ENCODE measurements around the gene SIPA1L2.

GRCh38 chr1:232597721-232598120 lies 32.2 kb downstream of the SIPA1L2 start:
- TF ChIP-seq, protein P1, sequence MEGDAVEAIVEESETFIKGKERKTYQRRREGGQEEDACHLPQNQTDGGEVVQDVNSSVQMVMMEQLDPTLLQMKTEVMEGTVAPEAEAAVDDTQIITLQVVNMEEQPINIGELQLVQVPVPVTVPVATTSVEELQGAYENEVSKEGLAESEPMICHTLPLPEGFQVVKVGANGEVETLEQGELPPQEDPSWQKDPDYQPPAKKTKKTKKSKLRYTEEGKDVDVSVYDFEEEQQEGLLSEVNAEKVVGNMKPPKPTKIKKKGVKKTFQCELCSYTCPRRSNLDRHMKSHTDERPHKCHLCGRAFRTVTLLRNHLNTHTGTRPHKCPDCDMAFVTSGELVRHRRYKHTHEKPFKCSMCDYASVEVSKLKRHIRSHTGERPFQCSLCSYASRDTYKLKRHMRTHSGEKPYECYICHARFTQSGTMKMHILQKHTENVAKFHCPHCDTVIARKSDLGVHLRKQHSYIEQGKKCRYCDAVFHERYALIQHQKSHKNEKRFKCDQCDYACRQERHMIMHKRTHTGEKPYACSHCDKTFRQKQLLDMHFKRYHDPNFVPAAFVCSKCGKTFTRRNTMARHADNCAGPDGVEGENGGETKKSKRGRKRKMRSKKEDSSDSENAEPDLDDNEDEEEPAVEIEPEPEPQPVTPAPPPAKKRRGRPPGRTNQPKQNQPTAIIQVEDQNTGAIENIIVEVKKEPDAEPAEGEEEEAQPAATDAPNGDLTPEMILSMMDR (IDR thresholded peaks at IDR 0.05), result no peak
- no peak for TF ChIP-seq POLR2A (IDR thresholded peaks at IDR 0.05)

All from uterus (tissue), 2 donors.